K562 (cell line): ENCODE measurements around the gene CCDC117. TPM values are rescaled to one million over a fixed set of nuclear protein-coding genes. Genes with fewer than 3 reads are reported as not detected.

Source experiments
- BHLHE40 ChIP-seq: IDR thresholded peaks from 2 replicates; pipeline ENCODE4 v1.6.1; 2011; ENCODE audit warnings: low read length, improper control_type of control experiment
- CHD1 ChIP-seq: fragments of 200-600 bp; sonication (generic); IDR thresholded peaks from one replicate; pipeline ENCODE4 v1.6.1; 2012; ENCODE audit warnings: mild to moderate bottlenecking, moderate library complexity, low read length, inconsistent platforms
- CHD2 ChIP-seq: IDR thresholded peaks from 2 replicates; pipeline ENCODE4 v1.6.1; 2011; ENCODE audit warnings: low read depth, low read length
- EP300 ChIP-seq: IDR thresholded peaks from 2 replicates; pipeline ENCODE4 v1.6.1; 2012; ENCODE audit warnings: low read length, improper control_type of control experiment
- FIP1L1 ChIP-seq: fragments of 200-400 bp; formaldehyde crosslinking; IDR thresholded peaks from 2 replicates; pipeline ENCODE4 v1.6.1; 2018; ENCODE audit warnings: mild to moderate bottlenecking, low read depth, low read length; ENCODE audit not compliant: poor library complexity, severe bottlenecking
- GTF2B ChIP-seq: IDR thresholded peaks from 2 replicates; pipeline ENCODE4 v1.6.1; 2011; ENCODE audit not compliant: insufficient read length; ENCODE audit errors: extremely low read depth
- GTF2F1 ChIP-seq: IDR thresholded peaks from 2 replicates; pipeline ENCODE4 v1.6.1; 2011; ENCODE audit warnings: low read depth, low read length, improper control_type of control experiment
- MAZ ChIP-seq, 2 experiments: fragments of 450-650 bp in 1 of 2; sonication (generic) in 1 of 2; formaldehyde crosslinking; IDR thresholded peaks in 1 of 2; conservative IDR thresholded peaks in 1 of 2; 2 replicates each; pipeline versions ENCODE4 v1.4.0 to v1.5.0; 2020; ENCODE audit warnings: mild to moderate bottlenecking in 1 of 2, missing genetic modification reagents in 1 of 2
- MTF1 ChIP-seq: fragments of 250-450 bp; sonication (Bioruptor Pico); IDR thresholded peaks from 2 replicates; pipeline ENCODE4 v1.9.0; 2021; ENCODE audit warnings: moderate library complexity, mild to moderate bottlenecking, inconsistent platforms, borderline replicate concordance
- NCOR1 ChIP-seq: fragments of 450-650 bp; IDR thresholded peaks from 2 replicates; pipeline ENCODE4 v1.6.1; 2016; ENCODE audit warnings: mild to moderate bottlenecking, moderate library complexity
- NFE2L1 ChIP-seq: fragments of 450-650 bp; IDR thresholded peaks from 2 replicates; pipeline ENCODE4 v1.6.1; 2016; ENCODE audit warnings: missing genetic modification characterization, low read depth, mild to moderate bottlenecking, missing compliant biosample characterization, moderate library complexity, borderline replicate concordance
- NRF1 ChIP-seq, 2 experiments: fragments of 450-650 bp; IDR thresholded peaks in 1 of 2; conservative IDR thresholded peaks in 1 of 2; 2 replicates each; pipeline ENCODE4 v1.6.1; 2014; ENCODE audit warnings: mild to moderate bottlenecking in 2 of 2
- PATZ1 ChIP-seq: fragments of 250-450 bp; sonication (Bioruptor Pico); IDR thresholded peaks from 2 replicates; pipeline ENCODE4 v1.5.0; 2020; ENCODE audit warnings: mild to moderate bottlenecking, borderline replicate concordance
- POLR2A ChIP-seq: fragments of 450-650 bp; conservative IDR thresholded peaks from 2 replicates; pipeline ENCODE4 v1.6.1; 2016
- PRPF4 ChIP-seq: fragments of 200-400 bp; formaldehyde crosslinking; IDR thresholded peaks from one replicate; pipeline ENCODE4 v1.6.1; 2017; ENCODE audit warnings: low read length, low read depth, mild to moderate bottlenecking; ENCODE audit not compliant: insufficient read depth, poor library complexity, severe bottlenecking
- RNF219 ChIP-seq: fragments of 250-450 bp; sonication (Bioruptor Pico); IDR thresholded peaks from 2 replicates; pipeline ENCODE4 v1.5.0; 2022; ENCODE audit warnings: mild to moderate bottlenecking
- SNIP1 ChIP-seq: fragments of 450-650 bp; IDR thresholded peaks from 2 replicates; pipeline ENCODE4 v1.7.1; 2017; ENCODE audit warnings: low read depth, mild to moderate bottlenecking
- STAT5B ChIP-seq: fragments of 250-450 bp; sonication (Bioruptor Pico); IDR thresholded peaks from 2 replicates; pipeline ENCODE4 v1.8.0; 2021; ENCODE audit warnings: mild to moderate bottlenecking, inconsistent platforms
- TEAD2 ChIP-seq: fragments of 450-650 bp; IDR thresholded peaks from 2 replicates; pipeline ENCODE4 v1.6.1; 2016; ENCODE audit warnings: missing genetic modification characterization, control low read depth, missing compliant biosample characterization
- TFAP4 ChIP-seq: sonication (generic); formaldehyde crosslinking; IDR thresholded peaks from 2 replicates; pipeline ENCODE4 v1.8.0; 2022; ENCODE audit warnings: missing genetic modification reagents, mild to moderate bottlenecking, moderate library complexity, borderline replicate concordance
- ZNF586 ChIP-seq: fragments of 450-650 bp; formaldehyde crosslinking; conservative IDR thresholded peaks from 2 replicates; pipeline ENCODE4 v1.4.0; 2020; ENCODE audit warnings: mild to moderate bottlenecking, moderate library complexity
- polyA plus RNA-seq, 8 experiments: library from polyadenylated mRNA; depleted of rRNA in 4 of 8; stranded (reverse) in 5 of 8; unstranded in 3 of 8; fragments of >200 nt; fragmentation: Nextera tagmentation in 2 of 8; fragmentation: Illumina TruSeq in 1 of 8; extraction: Ambion mirVana in 2 of 8; extraction: Trizol in 1 of 8; gene quantifications; 2 replicates each; pipeline versions ENCODE4 v1.2.1 to v1.2.3, GENCODE V29; 2011 to 2014; ENCODE audit warnings: inconsistent platforms in 1 of 8, missing spikeins in 1 of 8
- total RNA-seq, 7 experiments: library from RNA; depleted of rRNA in 6 of 7; stranded (reverse); fragments of >200 nt in 6 of 7; fragmentation: Illumina TruSeq in 2 of 7; extraction: Trizol in 2 of 7; gene quantifications; 2 replicates each; pipeline versions ENCODE4 v1.2.1 to v1.2.3, GENCODE V29; 2011 to 2021; ENCODE audit warnings: low replicate concordance in 1 of 7

The CCDC117 gene
- total and polyA plus RNA-seq, 9 of the 15 experiments (the other 6 are each of a cell fraction or from before 2014, with no cell fraction given), result 5.7 to 23.3 (median 15.8) TPM

- no peak for TF ChIP-seq PATZ1
- TF ChIP-seq TFAP4 (CRISPR knock-in tag), result no peak
- no peak for TF ChIP-seq EP300
- TF ChIP-seq SNIP1, result no peak
- no peak for TF ChIP-seq STAT5B
- TF ChIP-seq ZNF586 (CRISPR knock-in tag), result no peak
- TF ChIP-seq RNF219, result no peak
- no peak for TF ChIP-seq NCOR1
- TF ChIP-seq POLR2A, result peak; percentile 86
- peak; percentile 84 for TF ChIP-seq PRPF4
- TF ChIP-seq GTF2F1, result peak; percentile 81
- TF ChIP-seq NFE2L1, result no peak
- peak in 1 of 2 experiments; percentile 49; a peak in 2 of 4 replicates for TF ChIP-seq NRF1 (conservative IDR thresholded peaks at IDR 0.05 in 1 of 2, IDR thresholded peaks at IDR 0.05 in 1 of 2)
- 0 out of 2 replicates have a peak, but pooled peaks have one; percentile 17 for TF ChIP-seq CHD2
- 0 out of 4 replicates have a peak, but pooled peaks of 1 of the 2 experiments have one; percentile 34 for TF ChIP-seq MAZ (CRISPR knock-in tag; conservative IDR thresholded peaks at IDR 0.05 in 1 of 2, IDR thresholded peaks at IDR 0.05 in 1 of 2)
- peak; percentile 48 for TF ChIP-seq GTF2B
- no peak for TF ChIP-seq MTF1
- no peak for TF ChIP-seq TEAD2 (tag)
- no peak; the same call in 1 of the 2 replicates for TF ChIP-seq BHLHE40
- TF ChIP-seq FIP1L1, result no peak
- TF ChIP-seq CHD1, result peak; percentile 39
These were observed 28.0 kb downstream of the CCDC117 start, which contains the start of gene XBP1 (continued) for GRCh38 chr22:28800308-28801041.
